VCaP (cell line): ENCODE data around the gene ANKRD23.
A peak's percentile ranks its signal among the peaks of the same experiment; 100 is the strongest.

ENCODE experiments used
- H3K27ac ChIP-seq: fragments of 450-650 bp; 2 replicates; pipeline ENCODE4 v1.5.1; 2017
- CTCF ChIP-seq: fragments of 450-650 bp; conservative IDR thresholded peaks from 2 replicates; pipeline ENCODE4 v1.5.1; 2017; ENCODE audit warnings: mild to moderate bottlenecking, moderate library complexity

ANKRD23 gene

GRCh38 chr2:96828436-96828835 is 15.4 kb downstream of the ANKRD23 start:
- no peak overlapping the region for H3K27ac ChIP-seq
- no peak for TF ChIP-seq CTCF

GRCh38 chr2:96826546-96827278 is 17.1 kb downstream of the ANKRD23 start:
- TF ChIP-seq CTCF = no peak
- H3K27ac ChIP-seq = no peak overlapping the region

GRCh38 chr2:96825057-96825456 is 18.8 kb downstream of the ANKRD23 start:
- no peak overlapping the region for H3K27ac ChIP-seq
- TF ChIP-seq CTCF = no peak

GRCh38 chr2:96824079-96824870 is 19.5 kb downstream of the ANKRD23 start:
- peak overlapping the region; percentile 23; the same call in 1 of the 2 replicates for H3K27ac ChIP-seq
- TF ChIP-seq CTCF = no peak

- no peak overlapping the region for H3K27ac ChIP-seq
- TF ChIP-seq CTCF = no peak
Observed at GRCh38 chr2:96823198-96823597, 20.6 kb downstream of the ANKRD23 start.

GRCh38 chr2:96822786-96823185 is 21.0 kb downstream of the ANKRD23 start:
- TF ChIP-seq CTCF = no peak
- H3K27ac ChIP-seq = no peak overlapping the region

- H3K27ac ChIP-seq = no peak overlapping the region
- no peak for TF ChIP-seq CTCF
Observed at GRCh38 chr2:96821113-96821675, 22.6 kb downstream of the ANKRD23 start.
